Keratinocyte (primary cell): ENCODE data around the gene DTX3. TPM values are rescaled to one million over a fixed set of nuclear protein-coding genes. Genes with fewer than 3 reads are reported as not detected.

ENCODE experiments used
- DNase-seq: peaks from one replicate; pipeline ENCODE4 v3.0.0-alpha.2; 2011; ENCODE audit warnings: low read depth, missing footprints, low spot score
- FAIRE-seq: peaks from 2 replicates; lab custom pipeline; 2011; peaks lifted over from hg19 to GRCh38; lab: Jason Lieb, UNC
- H2AFZ ChIP-seq: 2 replicates; pipeline ENCODE4 v1.6.0; 2012; ENCODE audit warnings: low read length, control low read depth, inconsistent platforms; ENCODE audit not compliant: control insufficient read depth
- H3K27ac ChIP-seq: 2 replicates; pipeline ENCODE4 v1.5.1; 2011; ENCODE audit warnings: low read length; ENCODE audit not compliant: control insufficient read depth, insufficient read depth
- H3K27me3 ChIP-seq: 3 replicates; pipeline ENCODE4 v1.6.0; 2011; ENCODE audit warnings: low read length; ENCODE audit not compliant: control insufficient read depth, insufficient read depth; ENCODE audit errors: extremely low read depth
- H3K36me3 ChIP-seq, 2 experiments: 2 replicates in 1 of 2; 3 replicates in 1 of 2; pipeline ENCODE4 v1.5.1; 2011; ENCODE audit warnings: low read length in 2 of 2, mild to moderate bottlenecking in 1 of 2; ENCODE audit not compliant: control insufficient read depth in 2 of 2, insufficient read depth in 2 of 2; ENCODE audit errors: extremely low read depth in 1 of 2
- H3K4me1 ChIP-seq: 3 replicates; pipeline ENCODE4 v1.5.1; 2011; ENCODE audit warnings: low read length; ENCODE audit not compliant: control insufficient read depth, insufficient read depth; ENCODE audit errors: extremely low read depth
- H3K4me2 ChIP-seq: 3 replicates; pipeline ENCODE4 v1.6.0; 2011; ENCODE audit warnings: low read depth, low read length; ENCODE audit not compliant: control insufficient read depth, insufficient read depth; ENCODE audit errors: extremely low read depth
- H3K4me3 ChIP-seq, 3 experiments: fragments of 200-600 bp in 1 of 3; sonication (generic) in 1 of 3; 2 replicates in 2 of 3; 3 replicates in 1 of 3; pipeline ENCODE4 v1.5.1; 2011 to 2016; ENCODE audit warnings: low read length in 3 of 3, mild to moderate bottlenecking in 3 of 3, control low read depth in 2 of 3, inconsistent platforms in 1 of 3, low read depth in 1 of 3, mixed read lengths in 1 of 3, mixed run types in 1 of 3, moderate library complexity in 1 of 3; ENCODE audit not compliant: control insufficient read depth in 2 of 3, insufficient read depth in 2 of 3; ENCODE audit errors: extremely low read depth in 1 of 3
- H3K79me2 ChIP-seq: 2 replicates; pipeline ENCODE4 v1.6.0; 2012; ENCODE audit warnings: low read length; ENCODE audit not compliant: control insufficient read depth, insufficient read depth
- H3K9ac ChIP-seq: 3 replicates; pipeline ENCODE4 v1.6.0; 2011; ENCODE audit warnings: low read length; ENCODE audit not compliant: control insufficient read depth, insufficient read depth; ENCODE audit errors: extremely low read depth
- H3K9me1 ChIP-seq: 3 replicates; pipeline ENCODE4 v1.6.0; 2011; ENCODE audit warnings: low read length; ENCODE audit not compliant: control insufficient read depth, insufficient read depth; ENCODE audit errors: extremely low read depth
- H3K9me3 ChIP-seq: 2 replicates; pipeline ENCODE4 v1.5.1; 2012; ENCODE audit warnings: low read depth, low read length; ENCODE audit not compliant: control insufficient read depth
- H4K20me1 ChIP-seq: 3 replicates; pipeline ENCODE4 v1.6.0; 2011; ENCODE audit warnings: low read length; ENCODE audit not compliant: control insufficient read depth, insufficient read depth; ENCODE audit errors: extremely low read depth
- CTCF ChIP-seq, 3 experiments: IDR thresholded peaks in 1 of 3; conservative IDR thresholded peaks in 1 of 3; optimal IDR thresholded peaks in 1 of 3; 2 replicates in 2 of 3; 3 replicates in 1 of 3; pipeline versions ENCODE3 to v1.5.1; 2011; ENCODE audit warnings: low read length in 3 of 3, mild to moderate bottlenecking in 3 of 3, moderate library complexity in 2 of 3, control low read depth in 1 of 3, inconsistent platforms in 1 of 3; ENCODE audit not compliant: insufficient read depth in 2 of 3; ENCODE audit errors: extremely low read depth in 1 of 3
- EZH2 ChIP-seq: IDR thresholded peaks from one replicate; pipeline ENCODE4 v1.6.1; 2012; ENCODE audit warnings: inconsistent platforms, mild to moderate bottlenecking, low read length, moderate library complexity
- dilution Hi-C: fragments of 300-500 bp; cut with MboI; formaldehyde crosslinking; loops from one replicate; pipeline ENCODE4 v1.7.0; 2020; ENCODE audit warnings: low sequenced_read_pairs; ENCODE audit not compliant: extremely low pct_ligation_motif_present
- polyA plus RNA-seq, 5 experiments: library from polyadenylated mRNA; depleted of rRNA in 3 of 5; stranded (reverse) in 3 of 5; stranded (forward) in 1 of 5; unstranded in 1 of 5; fragments of >200 nt; gene quantifications; 1 replicate in 1 of 5; 2 replicates in 3 of 5; 3 replicates in 1 of 5; pipeline versions ENCODE4 v1.2.1 to v1.2.3, GENCODE V29; 2011 to 2012; ENCODE audit warnings: missing spikeins in 2 of 5, low read depth in 1 of 5, low replicate concordance in 1 of 5

DTX3 gene
- polyA plus RNA-seq, 1 donor (not counting 4 experiments of a cell fraction or from before 2014, with no cell fraction given): 2.6 TPM

GRCh38 chr12:57602544-57602943 lies 2.1 kb upstream of the DTX3 start:
- H3K79me2 ChIP-seq: no peaks in the 10 kb centered on the region
- DNase-seq: no peak
- FAIRE-seq: no peak
- peaks cover 17 to 26% of the 10 kb centered on the region in 2 experiments for H3K36me3 ChIP-seq
- no peak overlapping the region for H3K9ac ChIP-seq
- no peak overlapping the region for H3K4me2 ChIP-seq
- H3K27ac ChIP-seq: no peak overlapping the region
- no peak overlapping the region for H2AFZ ChIP-seq
- TF ChIP-seq EZH2 (no peak), CTCF (optimal IDR thresholded peaks at IDR 0.05 in 1 of 3, IDR thresholded peaks at IDR 0.05 in 1 of 3, conservative IDR thresholded peaks at IDR 0.05 in 1 of 3; ENCODE audit: extremely low read depth in 1 of 3, insufficient read depth in 2 of 3, low read length in 3 of 3) (no peak)
- no peak overlapping the region for H3K4me3 ChIP-seq
- H4K20me1 ChIP-seq: no peaks in the 10 kb centered on the region
- dilution Hi-C loops: no loop called here
- no peaks in the 10 kb centered on the region for H3K9me3 ChIP-seq
- peaks cover 3% of the 10 kb centered on the region for H3K9me1 ChIP-seq
- H3K27me3 ChIP-seq: peaks cover 12% of the 10 kb centered on the region
- H3K4me1 ChIP-seq: peaks cover 12% of the 10 kb centered on the region

- no peaks in the 10 kb centered on the region for H3K9me3 ChIP-seq
- no peak overlapping the region for H3K9ac ChIP-seq
- peaks cover 12 to 23% of the 10 kb centered on the region in 2 experiments for H3K36me3 ChIP-seq
- DNase-seq (no peak), FAIRE-seq (no peak)
- H3K4me2 ChIP-seq: peak overlapping the region; percentile 46
- no peaks in the 10 kb centered on the region for H4K20me1 ChIP-seq
- no peak overlapping the region for H3K27ac ChIP-seq
- H3K79me2 ChIP-seq: no peaks in the 10 kb centered on the region
- no peak overlapping the region for H2AFZ ChIP-seq
- TF ChIP-seq EZH2: no peak
- TF ChIP-seq CTCF (optimal IDR thresholded peaks at IDR 0.05 in 1 of 3, IDR thresholded peaks at IDR 0.05 in 1 of 3, conservative IDR thresholded peaks at IDR 0.05 in 1 of 3; ENCODE audit: extremely low read depth in 1 of 3, insufficient read depth in 2 of 3, low read length in 3 of 3): no peak
- H3K4me1 ChIP-seq: peaks cover 12% of the 10 kb centered on the region
- peaks cover 12% of the 10 kb centered on the region for H3K27me3 ChIP-seq
- dilution Hi-C loops: no loop called here
- H3K9me1 ChIP-seq: peaks cover 3% of the 10 kb centered on the region
- no peak overlapping the region for H3K4me3 ChIP-seq
Observed at GRCh38 chr12:57603324-57603723, 1.3 kb upstream of the DTX3 start.
